Measurements from ENCODE around the gene ARL8A. TPM values are rescaled to one million over a fixed set of nuclear protein-coding genes. Genes with fewer than 3 reads are reported as not detected.
A peak's percentile ranks its signal among the peaks of the same experiment; 100 is the strongest.
"Not testable (repeated sequence)": the region's sequence is repeated elsewhere in the genome, so short reads cannot be mapped to it uniquely, and the experiment has no call there.

The ARL8A gene
- total RNA-seq, 2 donors from 2014 or later: 30.3 to 57.0 TPM

- H3K4me3 ChIP-seq: no peak overlapping the region
Observed at GRCh38 chr1:202150187-202150586, 5.7 kb upstream of the ARL8A start.

DNA sequence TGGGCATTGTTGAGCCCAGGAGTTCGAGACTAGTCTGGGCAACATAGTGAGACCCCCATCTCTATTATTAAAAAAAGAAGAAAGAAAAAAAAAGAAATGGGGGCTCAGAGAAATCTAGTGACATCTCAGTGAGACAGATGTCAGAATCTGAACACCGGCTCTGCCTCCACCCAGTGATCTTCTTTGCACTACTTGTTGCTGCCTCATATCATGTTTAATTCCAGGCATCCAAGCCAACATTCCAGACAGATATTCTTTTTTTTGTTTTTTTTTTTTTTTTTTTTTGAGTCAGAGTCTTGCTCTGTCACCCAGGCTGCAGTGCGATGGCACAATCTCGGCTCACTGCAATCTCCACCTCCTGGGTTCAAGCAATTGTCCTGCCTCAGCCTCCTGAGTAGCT, 5.0 kb upstream of the ARL8A start:
- no peak for DNase-seq
- TF ChIP-seq, protein P1, sequence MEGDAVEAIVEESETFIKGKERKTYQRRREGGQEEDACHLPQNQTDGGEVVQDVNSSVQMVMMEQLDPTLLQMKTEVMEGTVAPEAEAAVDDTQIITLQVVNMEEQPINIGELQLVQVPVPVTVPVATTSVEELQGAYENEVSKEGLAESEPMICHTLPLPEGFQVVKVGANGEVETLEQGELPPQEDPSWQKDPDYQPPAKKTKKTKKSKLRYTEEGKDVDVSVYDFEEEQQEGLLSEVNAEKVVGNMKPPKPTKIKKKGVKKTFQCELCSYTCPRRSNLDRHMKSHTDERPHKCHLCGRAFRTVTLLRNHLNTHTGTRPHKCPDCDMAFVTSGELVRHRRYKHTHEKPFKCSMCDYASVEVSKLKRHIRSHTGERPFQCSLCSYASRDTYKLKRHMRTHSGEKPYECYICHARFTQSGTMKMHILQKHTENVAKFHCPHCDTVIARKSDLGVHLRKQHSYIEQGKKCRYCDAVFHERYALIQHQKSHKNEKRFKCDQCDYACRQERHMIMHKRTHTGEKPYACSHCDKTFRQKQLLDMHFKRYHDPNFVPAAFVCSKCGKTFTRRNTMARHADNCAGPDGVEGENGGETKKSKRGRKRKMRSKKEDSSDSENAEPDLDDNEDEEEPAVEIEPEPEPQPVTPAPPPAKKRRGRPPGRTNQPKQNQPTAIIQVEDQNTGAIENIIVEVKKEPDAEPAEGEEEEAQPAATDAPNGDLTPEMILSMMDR (IDR thresholded peaks at IDR 0.05): no peak
- Histone ChIP-seq H3K36me3 (no peaks in the 10 kb centered on the region), H3K4me1 (no peaks in the 10 kb centered on the region), H3K27ac (no peak overlapping the region), H3K27me3 (no peaks in the 10 kb centered on the region), H3K9me3 (no peaks in the 10 kb centered on the region), H3K9ac (ENCODE audit: low read depth in 2 of 2, low read length in 2 of 2) (no peak overlapping the region), H3K4me3 (no peak overlapping the region)
- intact Hi-C loops (cut with DNase I): no loop called here

More at GRCh38 chr1:202150187-202150586, 5.7 kb upstream of the ARL8A start:
- H3K27ac ChIP-seq: no peak overlapping the region
- H3K27me3 ChIP-seq: no peaks in the 10 kb centered on the region
- no peaks in the 10 kb centered on the region for H3K9me3 ChIP-seq
- intact Hi-C loops (cut with DNase I): no loop called here
- H3K36me3 ChIP-seq: no peaks in the 10 kb centered on the region
- peaks cover 3% of the 10 kb centered on the region for H3K4me1 ChIP-seq
- no peak overlapping the region for H3K9ac ChIP-seq (ENCODE audit: low read depth in 2 of 2, low read length in 2 of 2)
- TF ChIP-seq, protein P1 (IDR thresholded peaks at IDR 0.05): no peak
- DNase-seq: no peak

DNA sequence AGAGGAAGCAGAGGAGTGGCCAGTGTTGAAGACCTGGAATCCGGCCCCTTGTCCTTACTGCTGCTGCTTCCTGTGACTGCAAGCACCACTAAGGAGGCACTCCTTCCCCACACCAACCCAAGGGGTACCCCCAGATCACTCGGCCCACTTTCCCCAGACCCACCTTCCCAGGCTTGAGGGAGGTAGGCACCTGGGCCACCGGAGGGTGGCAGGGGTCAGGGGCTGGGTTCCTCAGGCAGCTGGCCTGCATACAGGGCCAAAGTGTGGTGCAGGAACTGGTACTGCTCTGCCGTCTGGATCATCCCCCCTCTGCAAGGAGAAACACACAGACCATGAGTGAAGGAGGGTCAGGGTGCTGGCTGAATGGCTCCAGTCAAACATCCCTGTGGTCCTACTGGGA, 3.9 kb upstream of the ARL8A start:
- H3K9ac ChIP-seq (ENCODE audit: low read depth in 2 of 2, low read length in 2 of 2): no peak overlapping the region
- H3K36me3 ChIP-seq: no peaks in the 10 kb centered on the region
- no peaks in the 10 kb centered on the region for H3K4me1 ChIP-seq
- TF ChIP-seq, protein P1 (IDR thresholded peaks at IDR 0.05): no peak
- H3K9me3 ChIP-seq: no peaks in the 10 kb centered on the region
- no peak overlapping the region for H3K4me3 ChIP-seq
- intact Hi-C loops (cut with DNase I): no loop called here
- H3K27ac ChIP-seq: no peak overlapping the region
- no peak for DNase-seq
- H3K27me3 ChIP-seq: no peaks in the 10 kb centered on the region

DNA sequence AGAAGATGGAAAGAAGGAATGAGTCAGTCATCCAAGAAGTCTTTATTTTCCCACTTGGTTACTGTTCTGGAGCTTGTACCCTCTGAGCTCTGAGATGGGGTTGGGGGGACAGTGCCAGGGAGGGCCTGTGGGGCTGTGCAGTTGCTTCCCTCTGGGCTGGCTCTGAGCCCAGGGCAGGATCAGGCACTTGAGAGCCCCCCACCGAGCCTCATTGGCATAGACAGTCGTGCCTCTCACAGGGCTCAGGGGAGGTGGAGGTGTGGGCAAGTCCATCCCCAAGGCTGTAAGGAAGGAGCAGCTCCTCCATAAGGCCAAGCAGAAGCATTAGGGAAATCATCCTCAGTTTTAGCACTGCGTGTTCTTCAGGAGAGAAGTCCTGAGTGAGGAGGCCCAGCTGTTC, 2.5 kb upstream of the ARL8A start:
- TF ChIP-seq, protein P1 (IDR thresholded peaks at IDR 0.05): no peak
- no peaks in the 10 kb centered on the region for H3K9me3 ChIP-seq
- no peak for DNase-seq
- no peak overlapping the region for H3K4me3 ChIP-seq
- no peaks in the 10 kb centered on the region for H3K27me3 ChIP-seq
- H3K27ac ChIP-seq: no peak overlapping the region
- no peak overlapping the region for H3K9ac ChIP-seq (ENCODE audit: low read depth in 2 of 2, low read length in 2 of 2)
- H3K36me3 ChIP-seq: no peaks in the 10 kb centered on the region
- intact Hi-C loops (cut with DNase I): no loop called here
- no peaks in the 10 kb centered on the region for H3K4me1 ChIP-seq

- intact Hi-C loops (cut with DNase I): no loop called here
- no peaks in the 10 kb centered on the region for H3K36me3 ChIP-seq
- no peaks in the 10 kb centered on the region for H3K9me3 ChIP-seq
- no peak overlapping the region for H3K9ac ChIP-seq (ENCODE audit: low read depth in 2 of 2, low read length in 2 of 2)
- H3K27ac ChIP-seq: no peak overlapping the region
- DNase-seq: no peak
- no peaks in the 10 kb centered on the region for H3K4me1 ChIP-seq
- no peaks in the 10 kb centered on the region for H3K27me3 ChIP-seq
- TF ChIP-seq, protein P1 (IDR thresholded peaks at IDR 0.05): no peak
- H3K4me3 ChIP-seq: no peak overlapping the region
Observed at GRCh38 chr1:202146279-202146678, 1.7 kb upstream of the ARL8A start.

GRCh38 chr1:202145744-202146140, 1.2 kb upstream of the ARL8A start:
- DNase-seq; H3K36me3 ChIP-seq; H3K4me3 ChIP-seq; H3K27me3 ChIP-seq; H3K27ac ChIP-seq; H3K9me3 ChIP-seq; intact Hi-C loops (cut with DNase I); H3K4me1 ChIP-seq: not testable (repeated sequence)
- H3K9ac ChIP-seq (ENCODE audit: low read depth in 2 of 2, low read length in 2 of 2): peak overlapping the region; percentile 81 to 95
